Activated CD4-positive, CD25-positive, alpha-beta regulatory T cell treated with anti-CD3 and anti-CD28 coated beads, Interleukin-2, amount 50 U/mL, for 24 hours (primary cell): Measurements from ENCODE around the gene LOXL4.

Source experiments
- ATAC-seq, 2 donors: fragments of 150-1000 bp; cut with Tn5 transposase; one replicate each; pipeline ENCODE4 v1.10.0; 2021; ENCODE audit warnings: mild to moderate bottlenecking in 1 of 2, moderate library complexity in 1 of 2

The LOXL4 gene

GRCh38 chr10:98267894-98268693, at the start of gene LOXL4:
Gene LOXL4 (minus strand): TSS chr10:98268194. CDS start chr10:98263019, 5,175 bp downstream.
- no peak for ATAC-seq

DNA sequence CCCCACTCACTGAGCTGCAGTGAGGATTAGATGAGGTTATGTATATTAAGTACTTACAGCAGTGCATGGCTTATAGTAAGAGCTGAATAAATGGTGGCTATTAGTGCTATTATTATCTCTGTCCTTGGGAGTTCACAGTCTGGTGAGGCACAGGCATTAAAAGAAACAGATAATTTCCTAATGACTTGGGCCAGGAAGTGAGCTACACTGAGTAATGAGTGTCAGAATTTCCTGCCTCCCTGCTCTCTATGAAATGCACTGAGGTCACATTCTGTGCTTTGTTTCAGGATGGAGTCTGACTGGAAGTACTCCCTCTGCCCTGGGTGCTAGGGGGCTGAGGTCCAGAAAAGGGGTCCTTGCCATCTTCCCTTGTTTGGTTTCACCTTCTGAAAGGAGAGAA, 48.7 kb upstream of the LOXL4 start:
- ATAC-seq = no peak

- no peak for ATAC-seq
Measured at GRCh38 chr10:98316170-98316569, 48.2 kb upstream of the LOXL4 start.

GRCh38 chr10:98314532-98315284, 46.7 kb upstream of the LOXL4 start:
- no peak for ATAC-seq

DNA sequence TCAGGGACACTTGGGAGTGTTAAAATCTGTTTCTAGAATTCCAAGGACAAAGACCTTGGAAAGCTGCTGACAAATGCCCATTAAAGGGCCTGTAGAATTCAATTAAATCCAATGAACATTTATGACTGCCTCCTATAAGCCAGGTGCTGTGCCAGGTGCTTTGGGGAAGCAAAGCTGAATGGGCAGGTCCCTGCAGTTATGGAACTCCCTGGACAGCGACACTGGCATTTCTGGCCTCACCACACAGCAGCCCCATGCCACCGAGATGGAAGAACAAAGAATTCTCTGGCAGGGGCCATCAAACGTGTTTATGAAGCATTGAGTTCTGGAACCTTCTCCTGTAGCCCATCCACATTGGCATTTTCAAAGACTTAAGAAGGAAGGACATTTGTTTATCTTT, 45.6 kb upstream of the LOXL4 start:
- no peak for ATAC-seq

GRCh38 chr10:98312822-98313221, 44.8 kb upstream of the LOXL4 start:
- ATAC-seq = no peak

DNA sequence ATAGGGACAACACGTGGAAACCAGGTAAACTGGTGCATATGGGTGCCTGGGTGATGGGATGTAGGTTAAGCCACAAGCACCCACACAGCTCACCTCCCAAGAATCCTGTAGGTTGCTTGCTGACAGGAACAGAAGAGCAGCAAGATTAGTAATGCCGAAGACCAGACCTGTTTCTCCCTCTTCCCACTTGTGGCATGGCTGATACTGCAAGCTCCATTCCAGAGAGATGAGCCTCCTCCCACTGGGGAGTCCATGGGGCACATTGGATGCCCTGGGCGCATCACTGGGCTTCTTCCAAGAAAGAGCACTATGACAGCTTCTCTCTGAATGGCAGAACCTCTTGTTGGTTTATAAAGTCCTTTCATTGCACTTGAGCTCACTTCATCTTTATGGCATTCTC, 44.4 kb upstream of the LOXL4 start:
- no peak for ATAC-seq

- ATAC-seq = no peak
Measured at GRCh38 chr10:98310701-98311100, 42.7 kb upstream of the LOXL4 start.

DNA sequence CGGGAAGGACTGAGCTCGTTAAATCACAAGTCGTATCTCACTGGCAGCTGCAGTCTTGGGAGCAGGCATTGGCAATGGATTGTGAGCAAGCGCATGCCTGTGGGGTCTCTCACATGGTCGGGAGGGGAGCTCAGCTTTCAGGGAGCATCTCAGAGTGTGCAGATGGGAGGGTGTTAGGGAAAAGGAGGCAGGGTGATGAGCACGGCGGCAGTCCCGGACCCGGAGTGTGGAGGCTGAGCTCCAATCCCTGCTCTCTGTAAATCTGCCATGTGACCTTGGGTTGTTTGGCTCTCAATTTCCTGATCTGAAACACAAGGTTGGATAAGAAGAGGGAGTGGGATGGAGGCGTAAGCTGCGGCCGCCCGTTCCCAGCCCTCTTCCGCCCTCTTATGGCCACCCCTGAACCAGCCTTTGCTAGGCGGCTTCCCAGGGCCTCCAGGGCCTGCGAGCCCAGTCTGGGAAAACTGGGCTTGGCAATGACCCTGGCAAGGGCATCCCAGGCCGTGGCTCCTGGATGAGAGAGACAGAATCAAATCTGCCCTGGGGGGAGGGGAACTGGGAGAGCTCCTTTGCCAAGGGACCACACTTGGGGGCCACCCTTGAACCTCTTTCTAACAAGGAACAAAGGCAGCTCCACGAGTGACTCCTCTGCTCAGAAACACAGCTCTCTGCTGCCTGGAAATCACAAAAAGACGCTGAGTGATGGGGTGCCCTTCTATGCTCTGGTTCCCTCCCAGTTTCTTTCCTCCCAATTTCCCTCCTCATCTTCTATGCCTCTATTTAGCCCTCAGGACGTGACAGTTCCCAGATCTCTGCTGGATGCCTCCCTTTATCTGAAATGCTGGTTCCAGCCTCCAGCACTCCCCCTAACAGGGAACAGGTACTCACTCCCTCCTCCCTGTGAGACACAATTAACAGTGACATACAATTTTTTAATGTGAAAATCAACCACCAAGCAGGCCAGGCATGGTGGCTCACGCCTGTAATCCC, 41.7 kb upstream of the LOXL4 start:
- ATAC-seq = no peak

GRCh38 chr10:98308669-98309365, 40.8 kb upstream of the LOXL4 start:
- ATAC-seq = no peak

- ATAC-seq = no peak
Measured at GRCh38 chr10:98307916-98308541, 40.0 kb upstream of the LOXL4 start.

DNA sequence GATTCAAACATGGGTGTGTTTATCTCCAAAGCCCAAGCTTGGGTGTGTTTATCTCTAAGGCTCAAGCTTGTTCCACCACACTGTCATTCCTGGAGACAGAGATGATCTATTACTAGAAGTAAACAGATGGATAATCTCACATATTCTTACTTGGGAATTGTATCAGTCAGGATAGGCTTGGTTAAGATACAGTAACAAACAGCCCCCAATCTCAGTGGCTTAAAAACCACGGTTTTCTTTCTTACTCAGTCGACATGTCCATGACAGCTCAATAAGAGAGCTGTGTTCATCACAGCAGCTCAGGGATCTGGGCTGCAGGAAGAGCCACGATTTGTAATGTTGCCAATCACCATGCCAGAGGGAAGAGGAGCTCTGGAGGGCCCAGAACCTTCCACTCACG, 38.5 kb upstream of the LOXL4 start:
- ATAC-seq = no peak

DNA sequence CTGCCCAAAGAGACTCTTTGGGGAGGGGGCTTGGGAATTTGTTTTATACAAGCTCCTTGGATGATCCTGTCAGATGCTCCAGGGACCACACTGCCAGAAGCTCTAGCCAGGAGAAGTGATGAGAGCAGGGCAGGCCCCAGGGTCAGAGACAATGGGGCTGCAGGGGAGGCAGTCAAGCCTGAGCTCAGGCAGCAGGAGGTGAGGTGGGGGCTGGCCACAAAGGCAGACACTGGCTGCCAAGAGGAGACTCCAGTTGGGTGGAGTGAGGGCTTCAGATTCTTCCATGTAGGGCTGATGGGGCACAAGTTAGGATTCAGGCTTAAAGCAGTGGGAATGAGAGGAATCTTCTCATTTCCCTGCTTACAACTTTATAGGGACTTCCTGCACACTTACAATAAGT, 35.6 kb upstream of the LOXL4 start:
- ATAC-seq = no peak

DNA sequence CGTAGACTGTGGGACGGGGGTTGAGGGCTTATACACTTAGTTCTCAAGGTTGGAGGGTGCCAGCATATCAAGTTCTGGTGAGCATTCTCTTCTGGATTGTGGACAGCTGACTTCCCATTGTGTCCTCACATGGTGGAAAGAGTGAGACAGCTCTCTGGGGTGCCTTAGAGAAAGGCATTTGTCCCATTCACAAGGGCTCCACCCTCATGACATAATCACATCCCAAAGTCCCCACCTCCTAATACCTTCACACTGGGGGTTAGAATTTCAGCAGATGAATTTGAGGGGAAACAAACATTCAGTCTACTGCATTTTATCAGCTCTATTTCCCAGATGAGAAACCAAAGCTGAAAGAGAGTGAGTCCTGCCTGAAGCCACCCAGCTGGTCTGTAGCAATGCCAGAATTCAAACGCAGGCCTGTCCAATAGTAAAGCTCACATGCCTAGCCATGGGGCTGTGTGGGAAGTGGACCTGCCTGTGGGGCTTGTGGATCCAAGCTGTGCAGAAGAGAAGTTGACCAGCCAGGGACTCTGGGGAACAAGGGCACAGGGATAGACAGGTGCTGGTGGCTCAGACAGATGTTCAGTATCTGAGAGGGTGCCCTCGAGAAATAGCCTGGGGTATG, 34.9 kb upstream of the LOXL4 start:
- no peak for ATAC-seq

- ATAC-seq = no peak
Measured at GRCh38 chr10:98301664-98302319, 33.8 kb upstream of the LOXL4 start.

DNA sequence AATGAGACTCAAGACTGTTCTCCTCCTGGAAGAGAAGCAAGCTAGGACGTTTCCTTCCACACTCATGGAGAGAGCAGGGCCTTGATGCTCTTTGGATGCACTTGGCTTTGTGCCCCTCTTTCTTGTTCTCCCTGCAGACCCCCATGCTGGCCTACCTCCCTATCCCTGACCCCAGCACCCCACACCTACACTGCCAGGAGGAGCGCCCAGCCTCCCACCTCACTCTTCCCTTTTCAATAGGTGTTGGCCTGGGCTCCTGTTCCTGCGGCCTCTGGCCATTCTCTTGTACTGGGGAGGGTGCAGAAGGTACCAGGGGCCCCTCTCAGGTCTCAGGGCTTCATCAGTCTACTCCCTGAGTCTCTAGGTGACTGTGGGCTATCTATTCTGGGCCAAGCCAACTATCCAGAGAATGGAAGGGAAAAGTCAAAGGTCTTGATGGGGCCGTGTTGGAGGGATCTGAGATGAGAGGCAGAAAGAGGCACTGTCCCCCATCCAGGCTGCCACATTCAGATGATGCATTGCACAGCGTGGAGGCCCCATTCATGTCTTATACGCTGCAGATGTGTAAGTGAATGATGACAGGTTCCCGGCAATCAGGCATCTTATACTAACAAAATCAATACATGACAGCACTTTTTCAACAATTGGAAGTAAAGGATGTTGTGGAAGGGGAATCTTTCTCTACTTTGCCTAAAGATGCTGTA, 32.7 kb upstream of the LOXL4 start:
- ATAC-seq = no peak

DNA sequence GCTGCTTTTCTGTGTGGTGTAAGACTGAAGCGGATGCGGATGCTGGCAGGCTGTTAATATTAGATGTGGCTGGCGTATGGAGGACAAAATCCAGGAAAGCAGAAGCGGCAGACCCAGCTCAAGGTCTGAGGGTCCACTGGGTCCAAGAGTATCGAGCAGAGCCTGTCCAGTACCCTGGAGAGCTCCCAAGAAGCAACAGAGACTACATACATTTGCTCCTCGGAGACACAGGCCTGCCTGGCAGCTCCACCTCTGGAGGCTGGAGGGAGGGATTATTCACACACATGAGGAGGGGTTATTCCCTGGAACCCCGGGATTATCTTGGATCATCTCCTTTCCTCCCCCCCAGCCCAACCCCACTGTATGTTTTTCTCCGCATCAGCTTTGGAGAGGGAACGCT, 31.3 kb upstream of the LOXL4 start:
- no peak for ATAC-seq

DNA sequence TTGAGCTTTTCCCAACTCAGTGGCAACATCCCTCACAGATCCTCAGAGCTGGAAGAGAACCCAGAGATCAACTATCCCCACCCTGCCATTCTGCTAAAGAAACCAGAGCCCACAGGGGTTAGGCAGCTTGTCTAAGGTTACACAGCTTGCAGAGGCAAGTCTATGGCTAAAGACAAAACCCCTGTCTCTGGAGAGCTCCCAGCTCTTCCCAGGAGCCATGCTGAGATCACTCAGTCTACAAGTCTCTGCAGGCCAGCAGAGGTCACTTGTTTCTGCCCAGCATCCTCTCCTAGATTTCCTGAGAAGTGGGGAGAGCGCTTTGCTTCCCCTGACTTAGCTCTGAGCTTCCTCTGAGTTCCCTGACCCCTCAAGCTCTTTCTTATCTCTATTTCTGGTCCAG, 28.5 kb upstream of the LOXL4 start:
- no peak for ATAC-seq

DNA sequence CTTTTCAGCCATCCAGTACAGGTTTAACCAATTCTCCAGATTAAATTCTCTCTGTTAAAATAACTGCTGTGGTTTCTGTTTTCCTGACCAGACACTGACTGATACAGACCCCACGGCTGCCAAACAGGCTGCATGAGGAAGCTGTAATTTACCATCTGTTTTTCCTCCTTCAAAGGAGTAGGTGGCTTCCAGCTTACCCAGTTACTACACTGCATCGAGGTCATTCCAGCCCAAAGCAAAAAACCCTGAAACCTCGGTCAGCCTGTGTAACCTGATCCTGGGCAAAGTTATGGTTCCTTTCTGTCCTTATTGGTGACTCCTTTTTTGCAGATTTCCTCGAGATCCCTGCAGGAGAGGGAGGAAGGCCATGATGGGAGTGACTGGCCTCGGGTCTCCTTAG, 27.9 kb upstream of the LOXL4 start:
- no peak for ATAC-seq

DNA sequence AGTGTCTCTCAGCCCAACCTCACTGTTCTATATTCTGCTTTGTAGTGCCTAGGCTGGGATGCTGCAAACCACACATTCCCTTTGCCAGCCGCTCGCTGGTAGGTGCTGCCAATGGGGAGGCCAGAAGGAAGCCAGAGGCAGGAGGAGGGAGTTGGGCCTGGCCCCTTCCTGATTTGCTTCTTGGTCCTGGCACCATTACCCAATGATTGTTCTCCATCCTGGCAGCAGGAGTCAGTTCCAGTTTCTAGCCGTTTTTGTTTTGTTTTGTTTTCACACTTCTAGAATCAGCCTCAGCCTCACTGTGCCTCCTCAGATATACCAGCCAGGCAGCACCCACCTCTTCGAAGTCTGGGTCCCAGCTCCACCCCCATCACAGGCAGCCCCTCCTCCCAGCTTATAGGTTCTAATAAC, 27.4 kb upstream of the LOXL4 start:
- peak in 1 of 2 donors; percentile 13 for ATAC-seq
